Caco-2 (cell line): ENCODE measurements around the gene ZMYM1. TPM values are rescaled to one million over a fixed set of nuclear protein-coding genes. Genes with fewer than 3 reads are reported as not detected.

Source experiments
- BruUV-seq: library from RNA; stranded (reverse); fragments of 400-500 nt; replicated peaks from 2 replicates; lab custom pipeline; 2021; lab: Mats Ljungman, UMichigan
- CTCF ChIA-PET: fragments of 300-600 bp; sonication (Branson Sonifier 250); formaldehyde crosslinking; loops from one replicate; lab custom pipeline; 2022; ENCODE audit warnings: antibody characterized with exemption; lab: Charles Lee
- POLR2A ChIA-PET: fragments of 300-600 bp; sonication (Branson Sonifier 250); formaldehyde crosslinking; loops from one replicate; lab custom pipeline; 2022; ENCODE audit warnings: antibody characterized with exemption; lab: Charles Lee
- DNase-seq, 2 experiments: peaks; one replicate each; pipeline versions ENCODE4 v3.0.0 to v3.0.0-alpha.2; 2020 to 2022
- H3K27me3 ChIP-seq: replicated peaks from 2 replicates; pipeline ENCODE4 v1.6.0; 2011; ENCODE audit warnings: low read length; ENCODE audit not compliant: control insufficient read depth, insufficient read depth
- H3K36me3 ChIP-seq: 2 replicates; pipeline ENCODE4 v1.5.1; 2011; ENCODE audit warnings: low read length; ENCODE audit not compliant: control insufficient read depth, insufficient read depth
- H3K4me1 ChIP-seq: fragments of 250-450 bp; sonication (Bioruptor Pico); 2 replicates; pipeline ENCODE4 v1.5.1; 2020; ENCODE audit warnings: mild to moderate bottlenecking
- H3K4me3 ChIP-seq: 2 replicates; pipeline ENCODE4 v1.5.1; 2011; ENCODE audit warnings: low read depth, mild to moderate bottlenecking, control low read depth, low read length
- H3K9me3 ChIP-seq: fragments of 250-450 bp; sonication (Bioruptor Pico); 2 replicates; pipeline ENCODE4 v1.5.1; 2020; ENCODE audit warnings: mild to moderate bottlenecking, moderate library complexity
- H3K27ac Mint-ChIP-seq: one replicate; pipeline ENCODE4 v1.8.0; 2022; ENCODE audit warnings: mixed read lengths; ENCODE audit not compliant: unreplicated experiment
- H3K27me3 Mint-ChIP-seq: one replicate; pipeline ENCODE4 v1.8.0; 2022; ENCODE audit warnings: mixed read lengths; ENCODE audit not compliant: insufficient read depth, unreplicated experiment
- H3K36me3 Mint-ChIP-seq: one replicate; pipeline ENCODE4 v1.8.0; 2022; ENCODE audit warnings: mild to moderate bottlenecking, mixed read lengths; ENCODE audit not compliant: insufficient read depth, unreplicated experiment
- H3K4me1 Mint-ChIP-seq: one replicate; pipeline ENCODE4 v1.8.0; 2022; ENCODE audit warnings: low read depth, mixed read lengths; ENCODE audit not compliant: unreplicated experiment
- H3K4me3 Mint-ChIP-seq: one replicate; pipeline ENCODE4 v1.8.0; 2022; ENCODE audit warnings: mild to moderate bottlenecking, moderate library complexity, mixed read lengths; ENCODE audit not compliant: unreplicated experiment
- H3K9me3 Mint-ChIP-seq: one replicate; pipeline ENCODE4 v1.8.0; 2022; ENCODE audit warnings: mixed read lengths; ENCODE audit not compliant: unreplicated experiment
- CTCF ChIP-seq, 2 experiments: fragments of 200-600 bp in 1 of 2; IDR thresholded peaks; 1 replicate in 1 of 2; 2 replicates in 1 of 2; pipeline versions ENCODE4 v1.5.1 to v1.8.0; 2011 to 2022; ENCODE audit warnings: antibody characterized with exemption in 1 of 2, control low read depth in 1 of 2, inconsistent platforms in 1 of 2, low read depth in 1 of 2, low read length in 1 of 2, mild to moderate bottlenecking in 1 of 2, moderate library complexity in 1 of 2; ENCODE audit not compliant: insufficient read depth in 1 of 2, severe bottlenecking in 1 of 2, unreplicated experiment in 1 of 2
- intact Hi-C: fragments of 100-400 bp; cut with micrococcal nuclease; formaldehyde crosslinking; loops from one replicate; pipeline ENCODE4 v1.10.0; 2022; ENCODE audit not compliant: unreplicated experiment
- total RNA-seq: library from RNA; stranded (reverse); gene quantifications from 2 replicates; pipeline ENCODE4 v1.2.3, GENCODE V29; 2022

Gene ZMYM1
- total RNA-seq, 1 experiment from 2014 or later: 14.0 TPM

- Mint-ChIP-seq H3K4me1 (no peaks in the 10 kb centered on the region), H3K36me3 (no peaks in the 10 kb centered on the region), H3K27me3 (no peaks in the 10 kb centered on the region), H3K9me3 (peaks cover 7% of the 10 kb centered on the region), H3K27ac (no peak overlapping the region), H3K4me3 (no peak overlapping the region)
- BruUV-seq: no TSS peak
- Histone ChIP-seq H3K36me3 (no peaks in the 10 kb centered on the region), H3K4me1 (no peaks in the 10 kb centered on the region), H3K27me3 (no peaks in the 10 kb centered on the region), H3K4me3 (no peak overlapping the region), H3K9me3 (no peaks in the 10 kb centered on the region)
- CTCF ChIA-PET: interaction anchor here (0.6 kb wide), 1 partner anchor 330 kb away, joined by 3 read pairs; no protein-coding TSS in a partner anchor
- POLR2A ChIA-PET: no interaction called here
- no peak for TF ChIP-seq CTCF (IDR thresholded peaks at IDR 0.05; ENCODE audit: insufficient read depth in 1 of 2, low read depth in 1 of 2, low read length in 1 of 2, severe bottlenecking in 1 of 2, unreplicated experiment in 1 of 2)
- DNase-seq: no peak
- intact Hi-C loops: no loop called here
These were observed 41.4 kb downstream of the ZMYM1 start for GRCh38 chr1:35120458-35121133.

- H3K4me3 Mint-ChIP-seq: no peak overlapping the region
- no peak overlapping the region for H3K27ac Mint-ChIP-seq
- intact Hi-C loops: no loop called here
- Histone ChIP-seq H3K36me3 (no peaks in the 10 kb centered on the region), H3K4me1 (no peaks in the 10 kb centered on the region), H3K27me3 (no peaks in the 10 kb centered on the region), H3K9me3 (no peaks in the 10 kb centered on the region; the same call in 1 of the 2 replicates), H3K4me3 (no peak overlapping the region)
- peaks cover 9% of the 10 kb centered on the region for H3K9me3 Mint-ChIP-seq
- no peaks in the 10 kb centered on the region for H3K27me3 Mint-ChIP-seq
- H3K4me1 Mint-ChIP-seq: no peaks in the 10 kb centered on the region
- ChIA-PET CTCF (no interaction called here), POLR2A (no interaction called here)
- no TSS peak for BruUV-seq
- no peaks in the 10 kb centered on the region for H3K36me3 Mint-ChIP-seq
- DNase-seq: no peak
- no peak for TF ChIP-seq CTCF (IDR thresholded peaks at IDR 0.05; ENCODE audit: insufficient read depth in 1 of 2, low read depth in 1 of 2, low read length in 1 of 2, severe bottlenecking in 1 of 2, unreplicated experiment in 1 of 2)
These were observed 43.1 kb downstream of the ZMYM1 start for GRCh38 chr1:35122311-35122710.

GRCh38 chr1:35126546-35126945 lies 47.4 kb downstream of the ZMYM1 start:
- intact Hi-C loops: no loop called here
- CTCF ChIA-PET: interaction anchor here (0.6 kb wide), 1 partner anchor 36 kb away, joined by 3 read pairs; no protein-coding TSS in a partner anchor
- POLR2A ChIA-PET: no interaction called here
- H3K9me3 ChIP-seq: no peaks in the 10 kb centered on the region; the same call in 1 of the 2 replicates
- Mint-ChIP-seq H3K27me3 (no peaks in the 10 kb centered on the region), H3K27ac (no peak overlapping the region), H3K36me3 (no peaks in the 10 kb centered on the region), H3K4me3 (no peak overlapping the region), H3K4me1 (no peaks in the 10 kb centered on the region), H3K9me3 (peaks cover 9% of the 10 kb centered on the region)
- DNase-seq: no peak
- H3K4me1 ChIP-seq: no peaks in the 10 kb centered on the region
- no peaks in the 10 kb centered on the region for H3K27me3 ChIP-seq
- no peaks in the 10 kb centered on the region for H3K36me3 ChIP-seq
- no TSS peak for BruUV-seq
- TF ChIP-seq CTCF (IDR thresholded peaks at IDR 0.05; ENCODE audit: insufficient read depth in 1 of 2, low read depth in 1 of 2, low read length in 1 of 2, severe bottlenecking in 1 of 2, unreplicated experiment in 1 of 2): no peak
- H3K4me3 ChIP-seq: no peak overlapping the region
